Psoas muscle (tissue), 8 donors: ENCODE results near the gene MYO5B. TPM values are rescaled to one million over a fixed set of nuclear protein-coding genes. Genes with fewer than 3 reads are reported as not detected.

Experiments used
- ATAC-seq, 4 donors: fragments of 200-7000 bp; cut with Tn5 transposase; one replicate each; pipeline ENCODE4 v1.9.1; 2020; ENCODE audit warnings: moderate library complexity in 3 of 4, mild to moderate bottlenecking in 2 of 4
- DNase-seq, 2 donors: peaks; one replicate each; pipeline ENCODE4 v3.0.0-alpha.2; 2020
- H3K27ac ChIP-seq: fragments of 200-600 bp; one replicate; pipeline ENCODE4 v1.8.0; 2022
- H3K27me3 ChIP-seq, 3 donors: fragments of 200-600 bp in 1 of 3; one replicate each; pipeline versions ENCODE4 v1.6.1 to v1.8.0; 2013 to 2022; ENCODE audit warnings: low read length in 2 of 3, mild to moderate bottlenecking in 2 of 3, moderate library complexity in 1 of 3; ENCODE audit not compliant: insufficient read depth in 3 of 3
- H3K36me3 ChIP-seq, 2 donors: fragments of 200-600 bp in 1 of 2; one replicate each; pipeline versions ENCODE4 v1.6.1 to v1.8.0; 2013 to 2022; ENCODE audit warnings: low read depth in 1 of 2, mild to moderate bottlenecking in 1 of 2, moderate library complexity in 1 of 2; ENCODE audit not compliant: insufficient read depth in 1 of 2
- H3K4me1 ChIP-seq: fragments of 200-600 bp; one replicate; pipeline ENCODE4 v1.8.0; 2022
- H3K4me3 ChIP-seq: fragments of 200-600 bp; one replicate; pipeline ENCODE4 v1.8.0; 2022; ENCODE audit warnings: mild to moderate bottlenecking
- H3K9me3 ChIP-seq: fragments of 200-600 bp; one replicate; pipeline ENCODE4 v1.8.0; 2022
- CTCF ChIP-seq: fragments of 200-600 bp; IDR thresholded peaks from one replicate; pipeline ENCODE4 v1.8.0; 2022; ENCODE audit warnings: antibody characterized with exemption
- WGBS, 3 donors: extraction: QIAGEN DNeasy Blood & Tissue Kit; methylation state at CpG; one replicate each; pipeline versions ENCODE4 v1.1.6 to v1.1.7; 2013; 5-methylcytosine and 5-hydroxymethylcytosine counted together
- intact Hi-C, 2 donors: fragments of 100-400 bp; cut with DNase I; formaldehyde crosslinking; loops; one replicate each; pipeline versions ENCODE4 v1.11.0 to v1.14.2; 2022
- polyA plus RNA-seq, 3 donors: library from polyadenylated mRNA; stranded (reverse); fragments of 200-250 nt; gene quantifications; one replicate each; pipeline ENCODE4 v1.2.3, GENCODE V29; 2013
- total RNA-seq, 4 donors: library from RNA; stranded (reverse); fragmentation: NEBNext Ultra II Directional in 2 of 4; extraction: Animal tissue kit (Norgen Biotek cat#: 25700) in 2 of 4; gene quantifications; one replicate each; pipeline versions ENCODE4 v1.2.1 to v1.2.4, GENCODE V29; 2021 to 2023
- donor health status: healthy with polysubstance abuse.
- donor health status: DM: no; HTN: no; CAD: no; lungs with moderate emphysema.
- donor health status: Bipolar disorder and iron deficiency.
- donor health status: healthy.
- donor health status: DM: yes; HTN: yes; CAD: no.
- donor health status: DM: no; HTN: no; CAD: no.
- donor health status: DM: no; HTN: no; CAD: no.
- donor health status: DM: yes; HTN: yes; CAD: no.

The MYO5B gene
- total and polyA plus RNA-seq, 7 donors: 0.10 to 1.2 (median 0.44) TPM

DNA sequence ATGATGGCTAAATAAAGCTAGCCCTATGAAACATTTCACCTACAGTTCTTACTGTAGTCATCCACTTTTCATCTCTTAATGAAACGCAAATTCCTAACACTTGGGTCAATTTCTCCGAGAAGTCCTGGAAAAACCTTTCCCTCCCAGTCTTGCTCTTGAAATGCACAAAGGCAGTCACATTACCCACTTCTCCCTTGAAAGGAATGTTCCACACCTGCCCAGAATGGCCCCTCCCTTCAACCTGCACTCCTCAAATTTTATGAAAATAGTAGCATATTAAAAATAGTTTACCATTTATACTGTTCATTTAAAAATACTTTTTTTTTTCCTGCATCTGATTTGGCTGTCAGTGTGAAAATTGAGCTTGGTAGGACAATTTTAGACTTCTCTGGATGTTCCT, 316.9 kb downstream of the MYO5B start:
- Histone ChIP-seq H3K4me1 (no peaks in the 10 kb centered on the region), H3K9me3 (no peaks in the 10 kb centered on the region), H3K27me3 (peaks cover 0 to 3% (median 0%) of the 10 kb centered on the region in 3 donors), H3K27ac (no peak overlapping the region), H3K4me3 (no peak overlapping the region), H3K36me3 (no peaks in the 10 kb centered on the region)
- no peak for DNase-seq
- intact Hi-C loops: no loop called here
- WGBS, 3 donors: 91 to 97% (median 97%) methylated on average over 2 of the region's 2 CpGs
- TF ChIP-seq CTCF: no peak
- ATAC-seq: no peak

DNA sequence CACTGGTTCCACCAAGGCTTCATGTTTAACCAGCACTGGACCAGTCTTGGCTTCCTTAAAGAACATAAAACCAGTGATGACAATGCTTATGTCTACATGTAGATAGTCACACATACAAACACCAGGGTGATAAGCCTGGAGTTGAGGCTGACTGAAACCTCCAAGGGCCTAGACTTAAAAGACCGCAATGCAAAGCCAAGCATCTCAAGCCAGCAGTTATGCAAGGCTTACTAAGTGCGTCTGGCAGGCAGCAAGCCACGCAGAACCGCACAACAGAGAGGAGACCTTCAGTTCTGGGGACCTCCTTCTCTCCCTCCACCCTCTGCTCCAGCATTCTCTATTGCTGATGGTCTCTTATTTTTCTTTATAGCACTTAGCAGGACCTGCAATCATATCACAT, 318.4 kb downstream of the MYO5B start:
- Histone ChIP-seq H3K27ac (no peak overlapping the region), H3K9me3 (no peaks in the 10 kb centered on the region), H3K4me1 (no peaks in the 10 kb centered on the region), H3K36me3 (no peaks in the 10 kb centered on the region), H3K4me3 (no peak overlapping the region), H3K27me3 (peaks cover 0 to 3% (median 0%) of the 10 kb centered on the region in 3 donors)
- intact Hi-C loops: no loop called here
- 76 to 89% (median 82%) methylated on average over 4 of the region's 4 CpGs for WGBS, 3 donors
- ATAC-seq (no peak), DNase-seq (no peak)
- no peak for TF ChIP-seq CTCF

DNA sequence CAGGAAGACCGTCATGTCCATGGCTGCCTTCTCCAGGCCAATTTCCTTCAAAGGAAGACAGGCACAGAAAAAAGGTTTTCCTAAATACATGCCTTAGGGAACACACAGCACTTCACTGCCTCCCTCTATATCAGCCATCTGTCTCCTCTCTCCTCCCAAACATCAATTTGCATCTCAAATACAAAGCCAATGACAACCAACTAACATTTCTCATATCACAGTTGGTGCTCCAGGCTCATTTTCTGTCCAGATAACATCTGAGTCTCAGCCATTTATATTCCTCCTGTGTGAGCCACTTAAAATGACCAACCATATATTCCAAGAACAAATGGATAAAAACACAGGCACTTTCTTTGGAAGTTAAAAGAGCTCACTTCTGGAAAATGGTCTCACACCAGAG, 319.2 kb downstream of the MYO5B start:
- no peak for DNase-seq
- no peaks in the 10 kb centered on the region for H3K36me3 ChIP-seq
- no peak overlapping the region for H3K4me3 ChIP-seq
- intact Hi-C loops: no loop called here
- peaks cover 0 to 3% (median 0%) of the 10 kb centered on the region in 3 donors for H3K27me3 ChIP-seq
- H3K27ac ChIP-seq: no peak overlapping the region
- no peak for TF ChIP-seq CTCF
- no peak for ATAC-seq
- H3K9me3 ChIP-seq: no peaks in the 10 kb centered on the region
- WGBS, 3 donors: 64 to 89% (median 70%) methylated on average over 1 of the region's 1 CpG
- H3K4me1 ChIP-seq: no peaks in the 10 kb centered on the region

- no peak overlapping the region for H3K4me3 ChIP-seq
- intact Hi-C loops: no loop called here
- peaks cover 0 to 3% (median 0%) of the 10 kb centered on the region in 3 donors for H3K27me3 ChIP-seq
- no peaks in the 10 kb centered on the region for H3K9me3 ChIP-seq
- no peak for TF ChIP-seq CTCF
- no peaks in the 10 kb centered on the region for H3K4me1 ChIP-seq
- ATAC-seq (no peak), DNase-seq (no peak)
- H3K27ac ChIP-seq: no peak overlapping the region
- no peaks in the 10 kb centered on the region for H3K36me3 ChIP-seq
- 91 to 97% (median 91%) methylated on average over 3 of the region's 3 CpGs for WGBS, 3 donors
Measured at GRCh38 chr18:49875155-49875554, 319.8 kb downstream of the MYO5B start.

DNA sequence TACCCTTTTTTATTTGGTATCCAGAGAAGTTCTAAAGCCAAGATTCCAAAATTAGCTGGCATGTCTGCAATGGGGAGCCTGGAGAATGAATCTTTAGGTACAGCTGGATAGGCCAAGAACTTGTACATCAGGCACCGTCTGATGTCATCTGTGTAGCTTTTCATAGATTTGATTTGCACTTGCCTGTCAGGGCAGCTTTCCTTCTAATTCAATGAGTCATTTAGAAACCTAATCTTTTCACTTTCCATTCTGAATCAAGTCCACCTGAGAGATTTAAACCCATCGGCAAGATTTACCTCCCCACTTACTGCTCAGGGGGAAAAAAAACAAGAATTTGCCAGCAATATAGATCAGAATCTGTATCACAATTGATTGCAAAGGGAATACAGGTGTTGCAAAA, 320.7 kb downstream of the MYO5B start:
- intact Hi-C loops: no loop called here
- 83 to 92% (median 89%) methylated on average over 2 of the region's 2 CpGs for WGBS, 3 donors

More for the DNA sequence above, 320.7 kb downstream of the MYO5B start:
- DNase-seq (no peak), ATAC-seq (no peak)
- Histone ChIP-seq H3K9me3 (no peaks in the 10 kb centered on the region), H3K4me3 (no peak overlapping the region), H3K27me3 (peaks cover 0 to 3% (median 0%) of the 10 kb centered on the region in 3 donors), H3K36me3 (no peaks in the 10 kb centered on the region), H3K4me1 (no peaks in the 10 kb centered on the region), H3K27ac (no peak overlapping the region)
- no peak for TF ChIP-seq CTCF
